ENCODE measurements around the gene RSRC2. TPM values are rescaled to one million over a fixed set of nuclear protein-coding genes. Genes with fewer than 3 reads are reported as not detected.
"Not testable (repeated sequence)": the region's sequence is repeated elsewhere in the genome, so short reads cannot be mapped to it uniquely, and the experiment has no call there.

RSRC2 gene
- total RNA-seq, 2 experiments from 2014 or later = 339 to 341 TPM

- no peaks in the 10 kb centered on the region for H3K9me3 ChIP-seq (ENCODE audit: control insufficient read depth in 1 of 2, insufficient read depth in 1 of 2, low read length in 2 of 2)
- H3K4me3 Mint-ChIP-seq = no peak overlapping the region
- H3K27ac ChIP-seq (ENCODE audit: low read depth in 1 of 2, low read length in 2 of 2) = no peak overlapping the region
- no peak overlapping the region for H3K27ac Mint-ChIP-seq
- ATAC-seq (ENCODE audit: poor library complexity) = no peak
- peaks cover 36% of the 10 kb centered on the region for H3K36me3 Mint-ChIP-seq (ENCODE audit: low read depth)
- no peaks in the 10 kb centered on the region for H3K4me1 Mint-ChIP-seq (ENCODE audit: low read depth)
- DNase-seq = no peak
- peaks cover 21% of the 10 kb centered on the region for H3K36me3 ChIP-seq (ENCODE audit: insufficient read depth, low read length)
- H3K27me3 ChIP-seq (ENCODE audit: control insufficient read depth in 1 of 2, insufficient read depth in 2 of 2, low read length in 2 of 2) = no peaks in the 10 kb centered on the region
- ChIA-PET CTCF (interaction anchor here (1.1 kb wide), 1 partner anchor 27 kb away, joined by 3 read pairs; no protein-coding TSS in a partner anchor), POLR2A (no interaction called here)
- intact Hi-C loops (cut with DNase I, micrococcal nuclease) = no loop called here
- TF ChIP-seq CTCF (IDR thresholded peaks at IDR 0.05) = no peak
- no peaks in the 10 kb centered on the region for H3K27me3 Mint-ChIP-seq
- H3K9me3 Mint-ChIP-seq = no peaks in the 10 kb centered on the region
- no peak overlapping the region for H3K4me3 ChIP-seq (ENCODE audit: low read length)
- no peaks in the 10 kb centered on the region for H3K4me1 ChIP-seq (ENCODE audit: insufficient read depth, low read length)
These were observed 42.6 kb upstream of the RSRC2 start for GRCh38 chr12:122569288-122569687.

DNA sequence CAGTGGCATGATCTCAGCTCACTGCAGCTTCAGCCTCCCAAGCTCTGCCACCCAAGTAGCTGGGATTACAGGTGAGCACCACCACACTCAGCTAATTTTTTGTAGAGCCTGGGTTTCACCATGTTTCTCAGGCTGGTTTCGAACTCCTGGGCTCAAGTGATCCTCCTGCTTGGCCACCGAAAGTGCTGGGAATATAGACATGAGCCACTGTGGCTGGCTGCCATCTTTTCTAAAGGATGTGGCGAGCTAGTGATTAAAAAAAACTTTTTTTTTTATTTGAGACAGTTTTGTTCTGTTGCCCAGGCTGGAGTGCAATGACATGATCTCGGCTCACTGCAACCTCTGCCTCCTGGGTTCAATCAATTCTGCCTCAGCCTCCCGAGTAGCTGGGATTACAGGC lies 40.1 kb upstream of the RSRC2 start:
- H3K9me3 Mint-ChIP-seq; intact Hi-C loops (cut with DNase I, micrococcal nuclease); H3K27me3 Mint-ChIP-seq; DNase-seq; H3K27ac ChIP-seq (ENCODE audit: low read depth in 1 of 2, low read length in 2 of 2); H3K27me3 ChIP-seq (ENCODE audit: control insufficient read depth in 1 of 2, insufficient read depth in 2 of 2, low read length in 2 of 2); H3K4me1 Mint-ChIP-seq (ENCODE audit: low read depth); ATAC-seq (ENCODE audit: poor library complexity); H3K27ac Mint-ChIP-seq; H3K4me3 ChIP-seq (ENCODE audit: low read length); POLR2A ChIA-PET; H3K9me3 ChIP-seq (ENCODE audit: control insufficient read depth in 1 of 2, insufficient read depth in 1 of 2, low read length in 2 of 2); H3K4me3 Mint-ChIP-seq; H3K4me1 ChIP-seq (ENCODE audit: insufficient read depth, low read length): not testable (repeated sequence)
- CTCF ChIA-PET = interaction anchor here (1.4 kb wide), 1 partner anchor 9 kb away, joined by 4 read pairs; no protein-coding TSS in a partner anchor
- peaks cover 21% of the 10 kb centered on the region for H3K36me3 ChIP-seq (ENCODE audit: insufficient read depth, low read length)
- peaks cover 32% of the 10 kb centered on the region for H3K36me3 Mint-ChIP-seq (ENCODE audit: low read depth)

GRCh38 chr12:122563361-122563760 lies 36.6 kb upstream of the RSRC2 start:
- Histone ChIP-seq H3K4me3 (ENCODE audit: low read length) (no peak overlapping the region), H3K9me3 (ENCODE audit: control insufficient read depth in 1 of 2, insufficient read depth in 1 of 2, low read length in 2 of 2) (no peaks in the 10 kb centered on the region), H3K27me3 (ENCODE audit: control insufficient read depth in 1 of 2, insufficient read depth in 2 of 2, low read length in 2 of 2) (no peaks in the 10 kb centered on the region), H3K27ac (ENCODE audit: low read depth in 1 of 2, low read length in 2 of 2) (no peak overlapping the region), H3K4me1 (ENCODE audit: insufficient read depth, low read length) (no peaks in the 10 kb centered on the region), H3K36me3 (ENCODE audit: insufficient read depth, low read length) (peaks cover 15% of the 10 kb centered on the region)
- intact Hi-C loops (cut with DNase I, micrococcal nuclease) = no loop called here
- H3K4me1 Mint-ChIP-seq (ENCODE audit: low read depth) = no peaks in the 10 kb centered on the region
- CTCF ChIA-PET = no interaction called here
- ATAC-seq (ENCODE audit: poor library complexity) = no peak
- no peaks in the 10 kb centered on the region for H3K9me3 Mint-ChIP-seq
- peaks cover 33% of the 10 kb centered on the region for H3K36me3 Mint-ChIP-seq (ENCODE audit: low read depth)
- no peaks in the 10 kb centered on the region for H3K27me3 Mint-ChIP-seq
- no peak overlapping the region for H3K4me3 Mint-ChIP-seq
- H3K27ac Mint-ChIP-seq = no peak overlapping the region
- no peak for DNase-seq
- TF ChIP-seq CTCF (IDR thresholded peaks at IDR 0.05) = no peak
- POLR2A ChIA-PET = no interaction called here

- ChIA-PET POLR2A (no interaction called here), CTCF (no interaction called here)
- intact Hi-C loops (cut with DNase I, micrococcal nuclease) = no loop called here
- no peaks in the 10 kb centered on the region for H3K27me3 ChIP-seq (ENCODE audit: control insufficient read depth in 1 of 2, insufficient read depth in 2 of 2, low read length in 2 of 2)
- DNase-seq (no peak), ATAC-seq (ENCODE audit: poor library complexity) (no peak)
- H3K4me1 Mint-ChIP-seq (ENCODE audit: low read depth) = no peaks in the 10 kb centered on the region
- H3K9me3 Mint-ChIP-seq = no peaks in the 10 kb centered on the region
- no peak overlapping the region for H3K27ac ChIP-seq (ENCODE audit: low read depth in 1 of 2, low read length in 2 of 2)
- no peaks in the 10 kb centered on the region for H3K27me3 Mint-ChIP-seq
- H3K27ac Mint-ChIP-seq = no peak overlapping the region
- peaks cover 28% of the 10 kb centered on the region for H3K36me3 ChIP-seq (ENCODE audit: insufficient read depth, low read length)
- no peak for TF ChIP-seq CTCF (IDR thresholded peaks at IDR 0.05)
- no peaks in the 10 kb centered on the region for H3K4me1 ChIP-seq (ENCODE audit: insufficient read depth, low read length)
- H3K4me3 Mint-ChIP-seq = no peak overlapping the region
- no peak overlapping the region for H3K4me3 ChIP-seq (ENCODE audit: low read length)
- H3K36me3 Mint-ChIP-seq (ENCODE audit: low read depth) = peaks cover 41% of the 10 kb centered on the region
- no peaks in the 10 kb centered on the region for H3K9me3 ChIP-seq (ENCODE audit: control insufficient read depth in 1 of 2, insufficient read depth in 1 of 2, low read length in 2 of 2)
These were observed 33.4 kb upstream of the RSRC2 start for GRCh38 chr12:122560138-122560537.
